Astrocyte (in vitro differentiated cells and primary cell): ENCODE results near the gene NME3. TPM values are rescaled to one million over a fixed set of nuclear protein-coding genes. Genes with fewer than 3 reads are reported as not detected.

ENCODE experiments used
- DNase-seq: peaks from one replicate; pipeline ENCODE4 v3.0.0-alpha.2; 2010; ENCODE audit warnings: low read depth
- FAIRE-seq: peaks from 2 replicates; lab custom pipeline; 2011; peaks lifted over from hg19 to GRCh38; lab: Jason Lieb, UNC
- H2AFZ ChIP-seq: 2 replicates; pipeline ENCODE4 v1.6.0; 2012; ENCODE audit warnings: low read depth, low read length, inconsistent platforms
- H3K27ac ChIP-seq: 2 replicates; pipeline ENCODE4 v1.5.1; 2011; ENCODE audit warnings: low read depth, low read length, inconsistent platforms
- H3K27me3 ChIP-seq: 2 replicates; pipeline ENCODE4 v1.6.0; 2011; ENCODE audit warnings: low read length, inconsistent platforms; ENCODE audit not compliant: insufficient read depth
- H3K36me3 ChIP-seq: 2 replicates; pipeline ENCODE4 v1.5.1; 2011; ENCODE audit warnings: low read length, inconsistent platforms; ENCODE audit not compliant: insufficient read depth
- H3K4me1 ChIP-seq: 2 replicates; pipeline ENCODE4 v1.5.1; 2011; ENCODE audit warnings: low read length, inconsistent platforms; ENCODE audit not compliant: insufficient read depth
- H3K4me2 ChIP-seq: 2 replicates; pipeline ENCODE4 v1.6.0; 2012; ENCODE audit warnings: low read length, inconsistent platforms
- H3K4me3 ChIP-seq: 2 replicates; pipeline ENCODE4 v1.5.1; 2011; ENCODE audit warnings: low read depth, mild to moderate bottlenecking, low read length, inconsistent platforms; ENCODE audit not compliant: insufficient read depth
- H3K79me2 ChIP-seq: 2 replicates; pipeline ENCODE4 v1.6.0; 2012; ENCODE audit warnings: mild to moderate bottlenecking, low read length, inconsistent platforms; ENCODE audit not compliant: insufficient read depth
- H3K9ac ChIP-seq: 2 replicates; pipeline ENCODE4 v1.6.0; 2012; ENCODE audit warnings: mild to moderate bottlenecking, low read length, inconsistent platforms
- H3K9me3 ChIP-seq: 2 replicates; pipeline ENCODE4 v1.5.1; 2012; ENCODE audit warnings: low read depth, mild to moderate bottlenecking, low read length, inconsistent platforms; ENCODE audit not compliant: insufficient read depth
- H4K20me1 ChIP-seq: 2 replicates; pipeline ENCODE4 v1.6.0; 2012; ENCODE audit warnings: low read length, inconsistent platforms; ENCODE audit not compliant: insufficient read depth
- H3K27ac Mint-ChIP-seq: one replicate; pipeline ENCODE4 v1.8.0; 2021; ENCODE audit warnings: mild to moderate bottlenecking, mixed read lengths; ENCODE audit not compliant: unreplicated experiment
- H3K27me3 Mint-ChIP-seq: one replicate; pipeline ENCODE4 v1.8.0; 2021; ENCODE audit warnings: low read depth, mixed read lengths; ENCODE audit not compliant: unreplicated experiment
- H3K36me3 Mint-ChIP-seq: one replicate; pipeline ENCODE4 v1.8.0; 2021; ENCODE audit warnings: low read depth, mixed read lengths; ENCODE audit not compliant: unreplicated experiment
- H3K4me1 Mint-ChIP-seq: one replicate; pipeline ENCODE4 v1.8.0; 2021; ENCODE audit warnings: low read depth, mixed read lengths; ENCODE audit not compliant: unreplicated experiment
- H3K4me3 Mint-ChIP-seq: one replicate; pipeline ENCODE4 v1.8.0; 2021; ENCODE audit warnings: mild to moderate bottlenecking, moderate library complexity, mixed read lengths; ENCODE audit not compliant: unreplicated experiment
- H3K9me3 Mint-ChIP-seq: one replicate; pipeline ENCODE4 v1.8.0; 2021; ENCODE audit warnings: mild to moderate bottlenecking, mixed read lengths; ENCODE audit not compliant: unreplicated experiment
- CTCF ChIP-seq: IDR thresholded peaks from 2 replicates; pipeline ENCODE4 v1.5.1; 2011; ENCODE audit warnings: low read depth, mild to moderate bottlenecking, inconsistent platforms, low read length, moderate library complexity; ENCODE audit not compliant: insufficient read depth
- EZH2 ChIP-seq: IDR thresholded peaks from 2 replicates; pipeline ENCODE4 v1.6.1; 2012; ENCODE audit warnings: mild to moderate bottlenecking, low read length, inconsistent platforms; ENCODE audit not compliant: insufficient read depth
- total RNA-seq: library from RNA; stranded (reverse); gene quantifications from 2 replicates; pipeline ENCODE4 v1.2.1, GENCODE V29; 2021

NME3 gene
- total RNA-seq, 1 donor from 2014 or later = 36.3 TPM

GRCh38 chr16:1765826-1766225 is 5.5 kb downstream of the NME3 start:
- H3K27ac Mint-ChIP-seq = no peak overlapping the region
- Histone ChIP-seq H3K4me3 (no peak overlapping the region), H3K79me2 (no peaks in the 10 kb centered on the region), H3K27ac (no peak overlapping the region), H3K27me3 (no peaks in the 10 kb centered on the region), H2AFZ (no peak overlapping the region), H3K4me2 (no peak overlapping the region), H4K20me1 (peaks cover 44% of the 10 kb centered on the region), H3K4me1 (peaks cover 8% of the 10 kb centered on the region), H3K9ac (no peak overlapping the region), H3K36me3 (no peaks in the 10 kb centered on the region), H3K9me3 (no peaks in the 10 kb centered on the region)
- H3K9me3 Mint-ChIP-seq = no peaks in the 10 kb centered on the region
- DNase-seq (no peak), FAIRE-seq (no peak)
- TF ChIP-seq EZH2 (no peak), CTCF (no peak)
- peaks cover 2% of the 10 kb centered on the region for H3K4me1 Mint-ChIP-seq
- H3K36me3 Mint-ChIP-seq = peaks cover 4% of the 10 kb centered on the region
- no peak overlapping the region for H3K4me3 Mint-ChIP-seq
- no peaks in the 10 kb centered on the region for H3K27me3 Mint-ChIP-seq

- peaks cover 2% of the 10 kb centered on the region for H3K36me3 ChIP-seq
- no peak overlapping the region for H3K9ac ChIP-seq
- FAIRE-seq (no peak), DNase-seq (no peak)
- TF ChIP-seq CTCF (no peak), EZH2 (no peak)
- H3K9me3 Mint-ChIP-seq = no peaks in the 10 kb centered on the region
- H3K4me2 ChIP-seq = no peak overlapping the region
- no peak overlapping the region for H3K27ac ChIP-seq
- H3K4me1 Mint-ChIP-seq = no peaks in the 10 kb centered on the region
- H3K4me3 Mint-ChIP-seq = no peak overlapping the region
- H3K36me3 Mint-ChIP-seq = peaks cover 4% of the 10 kb centered on the region
- H3K27me3 Mint-ChIP-seq = no peaks in the 10 kb centered on the region
- no peaks in the 10 kb centered on the region for H3K27me3 ChIP-seq
- no peaks in the 10 kb centered on the region for H3K9me3 ChIP-seq
- H3K4me1 ChIP-seq = no peaks in the 10 kb centered on the region
- H3K27ac Mint-ChIP-seq = no peak overlapping the region
- H4K20me1 ChIP-seq = peaks cover 37% of the 10 kb centered on the region
- H3K79me2 ChIP-seq = no peaks in the 10 kb centered on the region
- no peak overlapping the region for H2AFZ ChIP-seq
- no peak overlapping the region for H3K4me3 ChIP-seq
Observed at GRCh38 chr16:1764971-1765370, 6.4 kb downstream of the NME3 start.

DNA sequence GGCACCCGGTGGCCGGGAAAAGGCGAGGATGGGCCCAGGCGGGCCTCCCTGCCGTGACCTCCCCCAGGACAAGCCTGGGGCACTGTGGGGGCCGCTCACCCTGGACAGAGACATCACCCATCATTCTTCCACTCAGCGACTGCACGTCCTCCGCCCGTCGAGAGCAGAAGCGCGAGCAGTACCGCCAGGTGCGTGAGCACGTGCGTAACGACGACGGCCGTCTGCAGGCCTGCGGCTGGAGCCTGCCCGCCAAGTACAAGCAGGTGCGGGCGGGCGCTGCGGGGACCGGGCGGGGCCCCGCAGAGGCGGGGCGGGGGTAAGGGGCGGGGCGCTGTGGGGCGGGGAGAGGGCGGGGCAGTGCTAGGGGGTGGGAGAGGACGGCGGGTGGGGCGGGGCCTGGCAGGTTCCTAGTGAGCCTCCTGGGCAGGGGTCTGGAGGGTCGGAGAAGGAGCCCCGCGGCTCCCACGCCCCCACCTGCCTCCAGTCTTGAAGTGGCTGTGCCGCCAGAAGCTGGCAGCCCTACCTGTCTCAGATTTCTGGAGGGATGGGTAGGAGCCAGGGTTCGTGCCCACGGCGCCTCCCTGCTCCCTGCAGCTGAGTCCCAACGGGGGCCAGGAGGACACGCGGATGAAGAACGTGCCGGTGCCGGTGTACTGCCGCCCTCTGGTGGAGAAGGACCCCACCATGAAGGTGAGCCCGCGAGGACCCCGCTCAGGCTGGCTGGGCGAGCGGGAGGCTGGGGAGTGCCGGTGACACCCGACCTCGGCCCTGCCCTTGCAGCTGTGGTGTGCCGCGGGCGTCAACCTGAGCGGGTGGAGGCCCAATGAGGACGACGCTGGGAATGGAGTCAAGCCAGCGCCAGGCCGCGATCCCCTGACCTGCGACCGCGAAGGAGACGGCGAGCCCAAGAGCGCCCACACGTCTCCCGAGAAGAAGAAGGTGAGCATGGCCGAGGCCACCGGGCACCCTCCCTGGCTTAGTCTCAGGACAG is 7.5 kb downstream of the NME3 start:
- Histone ChIP-seq H3K36me3 (peaks cover 2% of the 10 kb centered on the region), H3K4me2 (no peak overlapping the region), H4K20me1 (peaks cover 25% of the 10 kb centered on the region), H3K9ac (no peak overlapping the region), H3K4me3 (no peak overlapping the region), H3K79me2 (no peaks in the 10 kb centered on the region), H2AFZ (no peak overlapping the region), H3K27me3 (no peaks in the 10 kb centered on the region), H3K4me1 (no peaks in the 10 kb centered on the region), H3K9me3 (no peaks in the 10 kb centered on the region), H3K27ac (no peak overlapping the region)
- Mint-ChIP-seq H3K9me3 (no peaks in the 10 kb centered on the region), H3K4me3 (no peak overlapping the region), H3K27ac (no peak overlapping the region), H3K36me3 (peaks cover 4% of the 10 kb centered on the region), H3K4me1 (no peaks in the 10 kb centered on the region), H3K27me3 (no peaks in the 10 kb centered on the region)
- TF ChIP-seq EZH2 = no peak
- TF ChIP-seq CTCF = peak; percentile 17
- DNase-seq (no peak), FAIRE-seq (no peak)
